Fibroblast of skin of left biceps (primary cell): ENCODE results near the gene RHBDD1.

Source experiments
- DNase-seq, 2 experiments: peaks; one replicate each; pipeline ENCODE4 v3.0.0-alpha.2; 2013; ENCODE audit warnings: low read depth in 2 of 2

The RHBDD1 gene

DNA sequence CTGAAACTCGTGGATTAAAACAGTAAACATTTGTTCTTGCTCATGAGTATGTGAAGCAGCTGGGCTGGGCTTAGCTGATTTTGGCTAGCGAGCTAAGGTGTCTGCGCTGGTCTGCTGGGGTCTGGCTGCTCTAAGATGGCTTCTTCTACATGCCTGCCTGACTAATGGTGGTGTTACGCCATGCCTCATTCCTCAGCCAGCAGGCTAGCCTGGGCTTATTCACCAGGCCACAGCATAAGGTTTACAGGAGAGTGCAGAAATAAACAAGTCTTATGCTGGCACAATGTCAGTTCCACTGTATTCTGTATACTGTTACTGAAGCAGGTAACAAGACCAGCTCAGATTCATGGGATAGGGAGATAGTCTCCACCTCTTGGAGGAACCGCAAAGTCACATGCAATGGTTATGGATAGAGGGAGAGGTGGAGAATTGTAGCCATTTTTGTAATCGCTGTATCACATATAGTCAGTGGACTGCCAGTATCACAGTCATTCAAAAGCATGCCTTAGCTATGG lies 80.0 kb downstream of the RHBDD1 start:
- no peak for DNase-seq

DNA sequence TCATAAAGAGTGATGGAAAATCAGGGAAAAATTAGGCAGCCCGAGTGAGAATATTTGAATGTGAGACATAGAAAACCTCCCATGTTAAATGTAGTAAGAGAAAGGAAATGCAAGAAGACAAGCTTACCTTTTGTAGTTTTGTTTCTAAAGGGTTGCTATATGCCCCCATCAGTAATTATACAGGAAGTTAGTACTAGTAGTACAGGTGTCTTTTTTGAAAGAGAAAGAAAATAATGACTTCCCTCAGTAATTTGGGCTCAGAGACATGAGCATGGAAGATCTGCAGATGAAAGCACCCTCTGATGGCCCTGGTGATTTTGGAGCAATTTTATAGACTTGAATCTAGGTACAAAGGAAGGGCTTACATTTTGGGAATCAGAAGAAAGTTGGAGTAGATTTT lies 80.8 kb downstream of the RHBDD1 start:
- DNase-seq: no peak

DNA sequence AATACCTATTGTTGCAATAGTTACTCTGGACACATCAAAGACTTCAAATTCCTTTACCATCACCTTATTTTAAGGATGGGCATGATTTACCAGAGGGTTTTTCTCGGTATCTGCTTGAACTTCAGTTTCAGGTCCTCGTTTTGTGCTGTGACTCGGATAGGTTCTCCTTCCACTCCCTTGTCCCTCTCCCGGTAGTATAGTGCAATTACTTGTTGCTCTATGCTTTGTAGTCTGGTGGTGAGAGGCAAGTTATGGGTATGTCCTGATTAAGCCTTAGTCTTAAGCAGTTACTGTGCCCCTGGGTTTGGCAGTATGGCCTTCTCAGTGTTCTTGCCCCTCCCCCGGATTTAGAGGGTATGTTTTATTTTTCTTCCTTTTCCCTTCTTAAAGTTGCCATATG lies 96.6 kb downstream of the RHBDD1 start:
- no peak for DNase-seq

DNA sequence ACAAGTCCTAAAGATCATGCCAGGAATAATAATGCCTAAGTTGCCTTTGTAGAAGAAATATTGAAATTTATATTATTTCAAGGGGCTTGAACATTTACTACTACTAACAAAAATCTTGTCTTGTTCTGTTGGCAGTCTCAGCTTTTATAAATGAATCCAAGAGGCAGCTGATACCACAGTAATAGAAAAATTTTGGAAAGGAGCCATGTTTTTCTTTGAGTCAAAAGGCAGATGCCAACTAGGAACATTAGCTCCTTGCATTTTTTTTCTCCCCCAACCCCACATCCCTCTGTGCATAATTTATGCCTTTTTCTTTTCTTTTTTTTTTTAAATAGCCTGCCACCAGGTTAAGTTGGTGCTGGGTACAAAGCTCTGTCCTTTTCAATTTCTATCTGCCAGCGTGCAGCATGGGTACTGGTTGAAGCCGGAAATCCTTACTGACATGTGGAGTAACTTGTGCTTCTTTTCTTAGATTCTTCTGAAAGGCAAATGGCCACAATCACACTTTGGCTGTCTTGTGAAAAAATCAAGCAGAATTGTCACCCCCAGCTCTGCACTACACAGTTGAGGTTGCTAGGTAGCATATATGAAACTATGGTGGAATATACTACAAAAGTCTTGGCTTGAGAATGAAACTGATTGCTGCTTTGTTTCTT lies 98.8 kb downstream of the RHBDD1 start:
- no peak for DNase-seq

GRCh38 chr2:226943862-226944620 lies 108.2 kb downstream of the RHBDD1 start:
- no peak for DNase-seq

GRCh38 chr2:226953206-226953605 lies 117.4 kb downstream of the RHBDD1 start:
- DNase-seq: no peak

- DNase-seq: no peak
These were observed 118.0 kb downstream of the RHBDD1 start for GRCh38 chr2:226953826-226954225.

DNA sequence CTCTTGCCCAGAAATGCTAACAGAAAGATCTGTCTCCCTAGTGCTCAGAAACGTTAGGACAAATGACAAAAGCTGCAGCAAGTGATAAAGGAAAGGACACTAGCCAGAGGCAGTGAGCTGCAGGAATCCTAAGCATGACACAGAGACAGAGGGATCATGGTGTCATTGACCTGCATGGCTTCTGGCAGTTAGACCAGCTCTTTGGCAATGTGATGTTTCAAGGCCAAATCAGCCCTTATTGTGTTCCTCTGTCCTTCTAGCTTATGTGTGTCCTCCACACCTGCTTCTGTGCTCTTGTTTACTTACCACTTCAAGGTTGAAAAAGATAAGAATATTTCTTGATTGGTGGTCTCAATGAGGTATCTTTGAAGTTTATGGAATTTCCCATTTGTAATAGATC lies 120.8 kb downstream of the RHBDD1 start:
- DNase-seq: no peak

GRCh38 chr2:226959418-226959817 lies 123.6 kb downstream of the RHBDD1 start:
- no peak for DNase-seq

GRCh38 chr2:226962176-226962773 lies 126.4 kb downstream of the RHBDD1 start:
- no peak for DNase-seq

DNA sequence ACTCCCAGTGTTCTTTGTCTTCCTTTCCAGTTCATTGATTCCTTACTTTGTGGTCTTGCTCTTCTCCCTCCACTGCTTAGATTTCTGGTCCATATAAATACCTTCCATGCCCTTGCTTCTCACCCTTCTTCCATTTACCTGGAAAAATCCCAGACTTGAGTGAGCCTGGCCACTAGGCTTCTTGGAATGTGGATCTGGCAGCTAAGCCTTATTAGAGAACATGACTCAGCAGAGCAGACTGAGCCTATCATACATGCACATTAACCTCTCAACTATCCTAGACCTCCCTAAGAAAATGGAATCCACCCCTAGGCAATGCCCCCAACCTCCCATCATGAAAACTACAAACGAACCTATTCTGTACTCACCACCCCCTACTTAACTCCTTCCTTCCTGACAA lies 127.7 kb downstream of the RHBDD1 start:
- peak; percentile 37 to 44 for DNase-seq

GRCh38 chr2:226965376-226965775 lies 129.5 kb downstream of the RHBDD1 start:
- DNase-seq: no peak

DNA sequence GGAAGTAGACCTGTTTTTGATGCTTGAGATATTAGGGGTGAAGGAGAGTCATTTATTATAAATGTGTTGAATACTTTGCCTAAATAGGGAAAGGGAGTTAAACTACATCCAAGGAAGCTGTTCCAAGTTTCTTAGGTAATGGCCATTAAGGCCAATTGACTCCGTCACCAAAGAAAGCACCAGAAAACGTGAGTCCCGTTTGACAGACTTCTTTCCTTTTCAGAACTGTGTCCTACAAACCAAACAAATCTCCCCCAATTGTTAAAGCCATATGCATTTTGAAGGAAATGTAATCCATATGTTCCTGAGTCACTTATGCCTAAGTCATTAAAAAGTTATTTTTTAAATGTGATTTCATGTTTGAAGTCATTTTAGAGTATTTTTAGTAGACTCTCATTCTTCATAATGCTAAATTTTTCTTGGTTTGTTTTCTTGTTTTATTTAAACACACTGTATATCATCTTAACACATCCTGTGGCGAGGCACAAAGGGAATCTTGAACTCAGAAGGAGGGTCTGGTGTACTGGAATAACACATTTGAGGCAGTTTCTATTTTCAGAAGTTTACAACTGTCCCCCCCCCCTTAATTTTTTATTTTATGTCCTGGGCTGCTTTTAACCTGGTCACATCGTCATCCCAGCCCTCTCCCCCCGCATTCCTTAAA lies 133.7 kb downstream of the RHBDD1 start:
- DNase-seq: peak; percentile 63 to 64

DNA sequence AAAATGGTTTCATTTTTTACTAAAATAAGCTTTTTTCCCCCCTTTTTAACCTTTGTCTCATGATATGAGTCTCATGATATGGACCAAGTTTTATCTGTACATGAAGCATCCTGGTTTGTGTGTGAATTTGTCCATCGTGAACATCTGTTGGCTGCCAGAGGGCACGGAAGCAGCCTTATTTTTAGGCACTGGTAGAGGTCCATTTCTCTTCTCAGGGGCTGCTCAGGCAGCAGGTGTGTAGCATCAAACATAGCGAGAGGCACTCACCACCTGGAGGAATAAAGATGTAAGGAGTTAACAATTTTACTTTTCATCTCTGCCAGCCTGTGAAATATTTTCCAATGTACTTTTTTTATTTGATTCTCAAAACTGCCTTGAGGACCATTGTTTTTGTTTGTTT lies 134.5 kb downstream of the RHBDD1 start:
- no peak for DNase-seq

GRCh38 chr2:226971084-226971483 lies 135.2 kb downstream of the RHBDD1 start:
- no peak for DNase-seq

- no peak for DNase-seq
These were observed 135.9 kb downstream of the RHBDD1 start for GRCh38 chr2:226971770-226972169.

- DNase-seq: no peak
These were observed 138.0 kb downstream of the RHBDD1 start for GRCh38 chr2:226973816-226974215.

DNA sequence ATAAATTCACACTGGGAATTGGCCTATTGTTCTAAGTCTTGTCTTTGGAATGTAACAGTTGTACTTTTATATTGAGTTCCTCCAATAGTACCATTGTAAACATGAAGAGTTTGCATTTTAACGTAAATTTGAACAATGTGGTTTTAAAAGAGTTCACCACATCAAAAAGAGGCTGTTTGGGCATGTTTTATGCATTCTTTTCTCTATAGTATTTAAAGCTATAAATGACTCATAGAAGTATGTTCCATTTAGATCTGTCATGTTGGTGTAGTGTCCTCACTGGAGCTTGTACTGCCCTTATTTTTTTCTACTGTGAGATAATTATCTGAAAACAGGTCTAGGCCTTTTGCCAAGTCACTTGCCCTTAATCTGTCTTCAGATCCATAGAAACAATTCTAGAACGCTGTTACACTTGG lies 141.9 kb downstream of the RHBDD1 start:
- DNase-seq: peak; percentile 67 to 76

DNA sequence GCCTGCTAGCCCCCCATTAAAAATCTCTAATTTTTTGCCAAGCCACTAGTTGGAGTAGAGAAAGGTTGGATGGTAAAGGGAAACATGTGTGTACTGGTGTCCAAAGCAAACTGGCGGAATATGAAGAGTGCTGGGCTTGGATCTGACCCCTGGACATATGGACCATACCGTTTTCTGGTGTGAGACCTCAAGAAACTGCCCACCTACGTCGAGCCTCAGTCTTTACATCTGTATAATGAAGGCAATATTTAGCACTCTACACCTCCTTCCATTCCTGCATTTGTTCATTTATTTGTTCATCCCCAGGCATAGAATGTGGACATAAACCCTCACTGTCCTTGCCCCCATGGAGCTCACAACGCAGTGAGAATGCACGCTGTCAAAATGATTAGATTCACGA lies 142.4 kb downstream of the RHBDD1 start:
- DNase-seq: no peak

- DNase-seq: no peak
These were observed 143.2 kb downstream of the RHBDD1 start for GRCh38 chr2:226979004-226979403.

DNA sequence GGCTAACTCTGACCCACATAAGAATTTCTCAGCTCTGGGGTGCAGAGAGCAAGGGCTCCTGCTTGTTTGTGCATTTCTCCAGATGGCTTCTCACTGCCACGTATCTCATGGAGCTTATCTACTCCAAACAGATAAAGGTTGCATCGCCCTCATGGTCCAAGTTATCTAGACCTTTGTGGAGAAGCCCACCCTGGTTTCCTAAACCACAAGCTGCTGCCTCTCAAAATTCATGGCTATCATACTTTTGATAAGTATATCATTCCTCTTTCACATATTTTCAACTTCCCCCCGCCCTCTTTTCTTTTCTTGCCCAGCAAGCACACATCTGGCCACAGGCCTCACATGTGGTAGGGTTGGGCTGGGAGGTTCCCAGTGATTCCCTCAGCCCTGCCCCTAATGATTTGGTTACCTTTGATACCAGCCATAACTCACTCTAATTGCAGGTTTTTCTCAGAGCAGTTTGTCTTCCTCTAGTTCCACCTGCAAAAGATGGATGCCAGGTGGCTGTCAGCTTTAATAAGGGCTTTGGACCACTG lies 146.0 kb downstream of the RHBDD1 start:
- DNase-seq: no peak
